ENCODE measurements around the gene PPP3CA. TPM values are rescaled to one million over a fixed set of nuclear protein-coding genes. Genes with fewer than 3 reads are reported as not detected.

The PPP3CA gene
- total and polyA plus RNA-seq, 2 experiments from 2014 or later = 27.0 to 45.2 TPM

DNA sequence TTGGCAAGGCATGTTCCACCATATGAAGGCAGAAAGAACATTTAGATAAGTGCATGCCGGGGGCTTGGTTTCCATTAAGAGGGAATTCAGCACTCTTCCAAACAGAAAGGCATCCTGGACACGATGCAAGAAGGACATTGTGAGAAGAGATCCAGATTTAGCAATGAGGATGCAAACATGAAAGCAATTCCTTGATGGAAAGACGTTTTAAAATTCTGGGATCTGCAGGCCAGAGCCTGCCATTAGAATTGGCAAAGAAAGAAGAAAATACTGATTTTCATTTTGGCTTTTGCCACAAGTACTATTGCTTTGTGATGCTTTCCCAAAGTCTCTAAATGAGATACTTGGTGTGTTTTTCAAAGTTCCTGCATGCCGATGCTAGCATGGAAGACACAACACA lies 367.6 kb downstream of the PPP3CA start:
- Histone ChIP-seq H3K27ac (ENCODE audit: low read depth) (no peak overlapping the region), H4K20me1 (replicated peaks; ENCODE audit: insufficient read depth) (no peaks in the 10 kb centered on the region), H3K4me3 (no peak overlapping the region), H3K27me3 (ENCODE audit: insufficient read depth) (no peaks in the 10 kb centered on the region), H3K36me3 (ENCODE audit: insufficient read depth) (no peaks in the 10 kb centered on the region), H3K4me2 (no peak overlapping the region), H3F3A (replicated peaks; ENCODE audit: low read depth) (no peaks in the 10 kb centered on the region), H3K4me1 (ENCODE audit: insufficient read depth) (peaks cover 14% of the 10 kb centered on the region), H3K9me2 (ENCODE audit: insufficient read depth) (0 out of 2 replicates have a peak, but pooled peaks cover 3% of the 10 kb centered on the region), H3K79me2 (replicated peaks; ENCODE audit: insufficient read depth) (no peaks in the 10 kb centered on the region), H2AFZ (0 out of 2 replicates have a peak overlapping the region, but pooled peaks have one; percentile 11)
- no peak for ATAC-seq
- Mint-ChIP-seq H3K4me3 (no peak overlapping the region), H3K27me3 (ENCODE audit: insufficient read depth, low read depth, poor library complexity) (no peaks in the 10 kb centered on the region), H3K27ac (no peak overlapping the region), H3K36me3 (ENCODE audit: low read depth) (no peaks in the 10 kb centered on the region), H3K9me3 (no peaks in the 10 kb centered on the region), H3K4me1 (peaks cover 22% of the 10 kb centered on the region; the same call in 2 of the 3 replicates)
- no peak for DNase-seq (ENCODE audit: low spot score)
- TF ChIP-seq EZH2phosphoT487 (IDR thresholded peaks at IDR 0.05; ENCODE audit: unreplicated experiment) = no peak
- TF ChIP-seq STAT1 (IDR thresholded peaks at IDR 0.05; ENCODE audit: unreplicated experiment) = no peak
- TF ChIP-seq EZH2 (IDR thresholded peaks at IDR 0.05; ENCODE audit: low read depth, unreplicated experiment) = no peak
- TF ChIP-seq POLR2AphosphoS5 (IDR thresholded peaks at IDR 0.05; ENCODE audit: low read depth) = no peak

DNA sequence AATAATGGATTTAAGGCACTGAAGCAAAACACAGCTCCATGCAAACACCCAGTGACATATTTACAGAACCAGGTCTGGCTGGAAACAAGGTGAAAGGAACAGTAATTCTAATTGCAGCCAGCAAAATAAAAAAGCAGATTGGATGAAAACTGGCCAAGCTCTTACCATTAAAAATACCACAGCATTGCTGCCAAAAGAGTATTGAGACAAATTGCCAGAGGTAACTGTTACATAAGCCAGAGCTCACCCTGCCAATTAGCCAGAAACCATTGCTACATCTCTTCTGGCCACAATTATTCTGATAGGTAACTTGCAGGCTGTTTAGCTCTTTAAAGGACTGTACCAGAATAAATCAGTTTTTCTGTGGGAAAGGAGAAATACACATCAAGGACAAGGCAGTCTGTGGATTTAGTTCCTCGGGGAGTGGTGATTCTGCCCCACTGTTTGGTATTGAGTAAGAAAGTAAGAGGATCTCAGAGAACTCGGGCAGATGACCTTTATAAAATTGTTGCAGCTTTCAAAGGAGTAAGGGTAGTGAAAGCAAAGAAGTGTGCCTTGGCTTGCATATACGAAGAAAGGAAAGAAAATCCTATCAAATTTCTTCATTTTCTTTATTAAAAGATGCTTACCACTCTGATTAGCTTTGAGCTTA lies 369.5 kb downstream of the PPP3CA start:
- no peaks in the 10 kb centered on the region for H3K9me3 Mint-ChIP-seq

DNA sequence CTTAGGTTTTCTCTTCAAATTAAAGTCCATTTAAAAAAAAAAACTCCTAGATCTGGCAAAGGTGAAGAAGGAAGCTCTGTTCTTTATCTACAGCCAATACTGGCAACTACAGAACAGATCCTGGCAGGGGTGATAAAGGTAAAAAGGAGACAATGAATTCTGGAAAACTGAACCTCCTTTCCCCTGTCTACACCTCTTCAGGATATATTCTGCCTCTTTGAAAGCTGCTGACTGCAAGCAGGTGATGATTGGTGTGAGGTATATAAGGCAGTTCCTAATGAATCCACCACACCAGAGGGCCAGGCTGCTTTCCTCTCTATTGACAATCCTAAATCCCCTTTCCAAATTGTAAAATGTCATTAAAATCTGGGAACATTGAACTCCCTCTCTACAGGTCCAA lies 370.1 kb downstream of the PPP3CA start:
- ATAC-seq (no peak), DNase-seq (ENCODE audit: low spot score) (no peak)
- H3K27ac ChIP-seq (ENCODE audit: low read depth) = no peak overlapping the region
- H3K9me2 ChIP-seq (ENCODE audit: insufficient read depth) = 0 out of 2 replicates have a peak, but pooled peaks cover 3% of the 10 kb centered on the region
- H3K4me3 ChIP-seq = no peak overlapping the region
- H2AFZ ChIP-seq = no peak overlapping the region
- H3K4me1 ChIP-seq (ENCODE audit: insufficient read depth) = peaks cover 18% of the 10 kb centered on the region
- Mint-ChIP-seq H3K27ac (no peak overlapping the region), H3K27me3 (ENCODE audit: insufficient read depth, low read depth, poor library complexity) (no peaks in the 10 kb centered on the region), H3K36me3 (ENCODE audit: low read depth) (no peaks in the 10 kb centered on the region), H3K9me3 (no peaks in the 10 kb centered on the region), H3K4me1 (peaks cover 22% of the 10 kb centered on the region; the same call in 2 of the 3 replicates), H3K4me3 (no peak overlapping the region)
- TF ChIP-seq JUNB (IDR thresholded peaks at IDR 0.05; ENCODE audit: unreplicated experiment) (no peak), NANOG (IDR thresholded peaks at IDR 0.05; ENCODE audit: borderline replicate concordance) (no peak)
- TF ChIP-seq, protein P1, sequence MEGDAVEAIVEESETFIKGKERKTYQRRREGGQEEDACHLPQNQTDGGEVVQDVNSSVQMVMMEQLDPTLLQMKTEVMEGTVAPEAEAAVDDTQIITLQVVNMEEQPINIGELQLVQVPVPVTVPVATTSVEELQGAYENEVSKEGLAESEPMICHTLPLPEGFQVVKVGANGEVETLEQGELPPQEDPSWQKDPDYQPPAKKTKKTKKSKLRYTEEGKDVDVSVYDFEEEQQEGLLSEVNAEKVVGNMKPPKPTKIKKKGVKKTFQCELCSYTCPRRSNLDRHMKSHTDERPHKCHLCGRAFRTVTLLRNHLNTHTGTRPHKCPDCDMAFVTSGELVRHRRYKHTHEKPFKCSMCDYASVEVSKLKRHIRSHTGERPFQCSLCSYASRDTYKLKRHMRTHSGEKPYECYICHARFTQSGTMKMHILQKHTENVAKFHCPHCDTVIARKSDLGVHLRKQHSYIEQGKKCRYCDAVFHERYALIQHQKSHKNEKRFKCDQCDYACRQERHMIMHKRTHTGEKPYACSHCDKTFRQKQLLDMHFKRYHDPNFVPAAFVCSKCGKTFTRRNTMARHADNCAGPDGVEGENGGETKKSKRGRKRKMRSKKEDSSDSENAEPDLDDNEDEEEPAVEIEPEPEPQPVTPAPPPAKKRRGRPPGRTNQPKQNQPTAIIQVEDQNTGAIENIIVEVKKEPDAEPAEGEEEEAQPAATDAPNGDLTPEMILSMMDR (conservative IDR thresholded peaks at IDR 0.05; ENCODE audit: low read depth in 2 of 2) = no peak
- H3F3A ChIP-seq (replicated peaks; ENCODE audit: low read depth) = no peaks in the 10 kb centered on the region
- no peaks in the 10 kb centered on the region for H3K36me3 ChIP-seq (ENCODE audit: insufficient read depth)
- H3K4me2 ChIP-seq = no peak overlapping the region
- H3K27me3 ChIP-seq (ENCODE audit: insufficient read depth) = no peaks in the 10 kb centered on the region
- no peaks in the 10 kb centered on the region for H3K79me2 ChIP-seq (replicated peaks; ENCODE audit: insufficient read depth)
- no peaks in the 10 kb centered on the region for H4K20me1 ChIP-seq (replicated peaks; ENCODE audit: insufficient read depth)

More for the DNA sequence above, 369.5 kb downstream of the PPP3CA start:
- ATAC-seq = no peak
- Histone ChIP-seq H3K27ac (ENCODE audit: low read depth) (no peak overlapping the region), H3F3A (replicated peaks; ENCODE audit: low read depth) (no peaks in the 10 kb centered on the region), H3K4me1 (ENCODE audit: insufficient read depth) (peaks cover 18% of the 10 kb centered on the region), H4K20me1 (replicated peaks; ENCODE audit: insufficient read depth) (no peaks in the 10 kb centered on the region), H3K9me2 (ENCODE audit: insufficient read depth) (0 out of 2 replicates have a peak, but pooled peaks cover 3% of the 10 kb centered on the region), H3K4me2 (no peak overlapping the region), H3K27me3 (ENCODE audit: insufficient read depth) (no peaks in the 10 kb centered on the region), H3K4me3 (no peak overlapping the region), H3K79me2 (replicated peaks; ENCODE audit: insufficient read depth) (no peaks in the 10 kb centered on the region), H3K36me3 (ENCODE audit: insufficient read depth) (no peaks in the 10 kb centered on the region), H2AFZ (no peak overlapping the region; the same call in 1 of the 2 replicates)
- Mint-ChIP-seq H3K36me3 (ENCODE audit: low read depth) (no peaks in the 10 kb centered on the region), H3K4me1 (peaks cover 25% of the 10 kb centered on the region; the same call in 2 of the 3 replicates), H3K27ac (no peak overlapping the region), H3K27me3 (ENCODE audit: insufficient read depth, low read depth, poor library complexity) (no peaks in the 10 kb centered on the region), H3K4me3 (no peak overlapping the region)
- DNase-seq (ENCODE audit: low spot score) = no peak
- TF ChIP-seq EZH2 (IDR thresholded peaks at IDR 0.05; ENCODE audit: low read depth, unreplicated experiment) (no peak), ETS1 (IDR thresholded peaks at IDR 0.05) (no peak), NANOG (IDR thresholded peaks at IDR 0.05; ENCODE audit: borderline replicate concordance) (no peak), ZNF114 (CRISPR knock-in tag; IDR thresholded peaks at IDR 0.05) (no peak), STAT1 (IDR thresholded peaks at IDR 0.05; ENCODE audit: unreplicated experiment) (no peak)
